ENCODE measurements around the gene CREM.

- TF ChIP-seq, protein P1, sequence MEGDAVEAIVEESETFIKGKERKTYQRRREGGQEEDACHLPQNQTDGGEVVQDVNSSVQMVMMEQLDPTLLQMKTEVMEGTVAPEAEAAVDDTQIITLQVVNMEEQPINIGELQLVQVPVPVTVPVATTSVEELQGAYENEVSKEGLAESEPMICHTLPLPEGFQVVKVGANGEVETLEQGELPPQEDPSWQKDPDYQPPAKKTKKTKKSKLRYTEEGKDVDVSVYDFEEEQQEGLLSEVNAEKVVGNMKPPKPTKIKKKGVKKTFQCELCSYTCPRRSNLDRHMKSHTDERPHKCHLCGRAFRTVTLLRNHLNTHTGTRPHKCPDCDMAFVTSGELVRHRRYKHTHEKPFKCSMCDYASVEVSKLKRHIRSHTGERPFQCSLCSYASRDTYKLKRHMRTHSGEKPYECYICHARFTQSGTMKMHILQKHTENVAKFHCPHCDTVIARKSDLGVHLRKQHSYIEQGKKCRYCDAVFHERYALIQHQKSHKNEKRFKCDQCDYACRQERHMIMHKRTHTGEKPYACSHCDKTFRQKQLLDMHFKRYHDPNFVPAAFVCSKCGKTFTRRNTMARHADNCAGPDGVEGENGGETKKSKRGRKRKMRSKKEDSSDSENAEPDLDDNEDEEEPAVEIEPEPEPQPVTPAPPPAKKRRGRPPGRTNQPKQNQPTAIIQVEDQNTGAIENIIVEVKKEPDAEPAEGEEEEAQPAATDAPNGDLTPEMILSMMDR (IDR thresholded peaks at IDR 0.05): no peak
- no peak for TF ChIP-seq POLR2A (IDR thresholded peaks at IDR 0.05)
Measured at GRCh38 chr10:35192645-35193249, 66.1 kb downstream of the CREM start.

All from sigmoid colon (tissue), 3 donors.